GM23338 (cell line): ENCODE results near the gene SLC36A3. TPM values are rescaled to one million over a fixed set of nuclear protein-coding genes. Genes with fewer than 3 reads are reported as not detected.
A peak's percentile ranks its signal among the peaks of the same experiment; 100 is the strongest.

Experiments
- ATAC-seq: fragments of 200-7000 bp; cut with Tn5 transposase; 3 replicates; pipeline ENCODE4 v1.9.1; 2020
- DNase-seq: peaks from one replicate; pipeline ENCODE4 v3.0.0-alpha.2; 2015; ENCODE audit warnings: low spot score
- H2AFZ ChIP-seq: fragments of 200-600 bp; sonication (generic); 2 replicates; pipeline ENCODE4 v1.8.0; 2016; ENCODE audit warnings: antibody characterized with exemption, mild to moderate bottlenecking, moderate library complexity
- H3F3A ChIP-seq: fragments of 200-600 bp; sonication (generic); replicated peaks from 2 replicates; pipeline ENCODE4 v1.8.0; 2017; ENCODE audit warnings: antibody characterized with exemption, mixed run types, low read depth
- H3K27ac ChIP-seq: fragments of 200-600 bp; sonication (generic); 2 replicates; pipeline ENCODE4 v1.6.1; 2016; ENCODE audit warnings: low read depth
- H3K27me3 ChIP-seq: fragments of 200-600 bp; sonication (generic); 2 replicates; pipeline ENCODE4 v1.8.0; 2016; ENCODE audit warnings: mild to moderate bottlenecking, mixed run types, moderate library complexity; ENCODE audit not compliant: insufficient read depth
- H3K36me3 ChIP-seq: fragments of 200-600 bp; sonication (generic); 2 replicates; pipeline ENCODE4 v1.8.0; 2016; ENCODE audit warnings: mild to moderate bottlenecking; ENCODE audit not compliant: insufficient read depth
- H3K4me1 ChIP-seq: fragments of 200-600 bp; sonication (generic); 2 replicates; pipeline ENCODE4 v1.8.0; 2016; ENCODE audit warnings: mild to moderate bottlenecking, moderate library complexity; ENCODE audit not compliant: insufficient read depth
- H3K4me2 ChIP-seq: fragments of 200-600 bp; sonication (generic); 2 replicates; pipeline ENCODE4 v1.7.1; 2017; ENCODE audit warnings: mixed run types
- H3K4me3 ChIP-seq: fragments of 200-600 bp; sonication (generic); 2 replicates; pipeline ENCODE4 v1.6.1; 2016; ENCODE audit warnings: mixed run types
- H3K79me2 ChIP-seq: fragments of 200-600 bp; sonication (generic); replicated peaks from 2 replicates; pipeline ENCODE4 v1.8.0; 2017; ENCODE audit warnings: mild to moderate bottlenecking; ENCODE audit not compliant: insufficient read depth
- H3K9me2 ChIP-seq: fragments of 200-600 bp; sonication (generic); 2 replicates; pipeline ENCODE4 v1.8.0; 2017; ENCODE audit not compliant: insufficient read depth
- H4K20me1 ChIP-seq: fragments of 200-600 bp; sonication (generic); replicated peaks from 2 replicates; pipeline ENCODE4 v1.8.0; 2017; ENCODE audit warnings: mild to moderate bottlenecking; ENCODE audit not compliant: insufficient read depth
- H3K27ac Mint-ChIP-seq: 2 replicates; pipeline ENCODE4 v1.8.0; 2020; ENCODE audit warnings: inconsistent platforms, mild to moderate bottlenecking, moderate library complexity, mixed read lengths
- H3K27me3 Mint-ChIP-seq: 3 replicates; pipeline ENCODE4 v1.8.0; 2022; ENCODE audit warnings: low read depth, mild to moderate bottlenecking, moderate library complexity, mixed read lengths, inconsistent platforms; ENCODE audit not compliant: insufficient read depth, poor library complexity
- H3K36me3 Mint-ChIP-seq: 3 replicates; pipeline ENCODE4 v1.8.0; 2021; ENCODE audit warnings: low read depth, mild to moderate bottlenecking, inconsistent platforms, moderate library complexity, mixed read lengths
- H3K4me1 Mint-ChIP-seq: 3 replicates; pipeline ENCODE4 v1.8.0; 2020; ENCODE audit warnings: mild to moderate bottlenecking, inconsistent platforms, mixed read lengths
- H3K4me3 Mint-ChIP-seq: 3 replicates; pipeline ENCODE4 v1.8.0; 2021; ENCODE audit warnings: moderate library complexity, mild to moderate bottlenecking, inconsistent platforms, mixed read lengths
- H3K9me3 Mint-ChIP-seq: 3 replicates; pipeline ENCODE4 v1.8.0; 2020; ENCODE audit warnings: moderate library complexity, mild to moderate bottlenecking, inconsistent platforms, mixed read lengths
- CREB1 ChIP-seq: fragments of 250-450 bp; sonication (Bioruptor Pico); IDR thresholded peaks from 2 replicates; pipeline ENCODE4 v1.5.0; 2020; ENCODE audit warnings: low read depth, mild to moderate bottlenecking, moderate library complexity
- CTCF ChIP-seq, 2 experiments: fragments of 200-600 bp in 1 of 2; sonication (generic) in 1 of 2; conservative IDR thresholded peaks; 2 replicates each; pipeline versions ENCODE4 v1.5.1 to v1.6.1; 2016 to 2017; ENCODE audit warnings: antibody characterized with exemption in 2 of 2, low read depth in 2 of 2, mild to moderate bottlenecking in 2 of 2, moderate library complexity in 1 of 2
- ETS1 ChIP-seq: IDR thresholded peaks from 2 replicates; pipeline ENCODE4 v1.6.1; 2016; ENCODE audit warnings: antibody characterized with exemption
- EZH2 ChIP-seq: fragments of 200-600 bp; sonication (generic); IDR thresholded peaks from one replicate; pipeline ENCODE4 v1.8.0; 2017; ENCODE audit warnings: antibody characterized with exemption, mild to moderate bottlenecking, low read depth; ENCODE audit not compliant: unreplicated experiment
- JUNB ChIP-seq: IDR thresholded peaks from one replicate; pipeline ENCODE4 v1.6.1; 2016; ENCODE audit warnings: antibody characterized with exemption; ENCODE audit not compliant: unreplicated experiment
- NANOG ChIP-seq: IDR thresholded peaks from 2 replicates; pipeline ENCODE4 v1.6.1; 2016; ENCODE audit warnings: antibody characterized with exemption, borderline replicate concordance
- POLR2AphosphoS5 ChIP-seq: IDR thresholded peaks from 2 replicates; pipeline ENCODE4 v1.6.1; 2016; ENCODE audit warnings: antibody characterized with exemption, low read depth
- STAT1 ChIP-seq: IDR thresholded peaks from one replicate; pipeline ENCODE4 v1.6.1; 2016; ENCODE audit warnings: antibody characterized with exemption; ENCODE audit not compliant: unreplicated experiment
- ZNF331 ChIP-seq: fragments of 250-450 bp; sonication (Bioruptor Pico); IDR thresholded peaks from 2 replicates; pipeline ENCODE4 v1.5.0; 2020; ENCODE audit warnings: low read depth, mild to moderate bottlenecking, moderate library complexity
- ZNF462 ChIP-seq: fragments of 250-450 bp; sonication (Bioruptor Pico); IDR thresholded peaks from 2 replicates; pipeline ENCODE4 v1.5.0; 2020; ENCODE audit warnings: mild to moderate bottlenecking, moderate library complexity
- polyA plus RNA-seq: library from polyadenylated mRNA; unstranded; fragments of >200 nt; fragmentation: Nextera tagmentation; extraction: Ambion mirVana; gene quantifications from 2 replicates; pipeline ENCODE4 v1.2.1, GENCODE V29; 2016
- total RNA-seq: library from RNA; depleted of rRNA; stranded (reverse); fragments of >200 nt; shearing (Covaris generic); gene quantifications from 2 replicates; pipeline ENCODE4 v1.2.3, GENCODE V29; 2014

SLC36A3 gene
- total and polyA plus RNA-seq, 2 experiments from 2014 or later: not detected

- no peak for TF ChIP-seq ZNF462 (CRISPR knock-in tag)
Observed at GRCh38 chr5:151253605-151253950, 50.0 kb downstream of the SLC36A3 start (continued).

- Mint-ChIP-seq H3K27ac (peak within 1 kb of the TSS; percentile 96), H3K27me3 (peaks cover 13% of the 10 kb centered on the region), H3K36me3 (no peaks in the 10 kb centered on the region), H3K9me3 (no peaks in the 10 kb centered on the region), H3K4me1 (peaks cover 32% of the 10 kb centered on the region), H3K4me3 (peak within 1 kb of the TSS; percentile 90)
- no peak for TF ChIP-seq ZNF331 (CRISPR knock-in tag)
- TF ChIP-seq NANOG: no peak
- TF ChIP-seq STAT1: no peak
- TF ChIP-seq ETS1: no peak
- no peak for TF ChIP-seq JUNB
- TF ChIP-seq CREB1 (CRISPR knock-in tag): peak; percentile 57
- TF ChIP-seq POLR2AphosphoS5: peak; percentile 93
- no peak for TF ChIP-seq EZH2
- no peak for TF ChIP-seq CTCF (conservative IDR thresholded peaks at IDR 0.05; ENCODE audit: low read depth in 2 of 2)
- Histone ChIP-seq H3K79me2 (peaks cover 21% of the 10 kb centered on the region), H3K27me3 (no peaks in the 10 kb centered on the region), H3F3A (no peaks in the 10 kb centered on the region), H3K4me2 (peak within 1 kb of the TSS; percentile 90), H3K4me3 (peak within 1 kb of the TSS; percentile 83), H3K27ac (peak within 1 kb of the TSS; percentile 83; the same call in 1 of the 2 replicates), H3K9me2 (no peaks in the 10 kb centered on the region), H2AFZ (peak within 1 kb of the TSS; percentile 93), H3K4me1 (peaks cover 28% of the 10 kb centered on the region), H3K36me3 (no peaks in the 10 kb centered on the region), H4K20me1 (no peaks in the 10 kb centered on the region)
- ATAC-seq (peak; percentile 92), DNase-seq (peak; percentile 100)
Observed at GRCh38 chr5:151252762-151253604, 50.6 kb downstream of the SLC36A3 start, which contains the start of gene GM2A. GM2A (plus strand) TSS chr5:151253185; CDS start chr5:151253217, 32 bp downstream.
